ENCODE measurements around the gene SPDYE1. TPM values are rescaled to one million over a fixed set of nuclear protein-coding genes. Genes with fewer than 3 reads are reported as not detected.
"Not testable (repeated sequence)": the region's sequence is repeated elsewhere in the genome, so short reads cannot be mapped to it uniquely, and the experiment has no call there.

Gene SPDYE1
- total RNA-seq, 1 donor from 2014 or later = not detected

DNA sequence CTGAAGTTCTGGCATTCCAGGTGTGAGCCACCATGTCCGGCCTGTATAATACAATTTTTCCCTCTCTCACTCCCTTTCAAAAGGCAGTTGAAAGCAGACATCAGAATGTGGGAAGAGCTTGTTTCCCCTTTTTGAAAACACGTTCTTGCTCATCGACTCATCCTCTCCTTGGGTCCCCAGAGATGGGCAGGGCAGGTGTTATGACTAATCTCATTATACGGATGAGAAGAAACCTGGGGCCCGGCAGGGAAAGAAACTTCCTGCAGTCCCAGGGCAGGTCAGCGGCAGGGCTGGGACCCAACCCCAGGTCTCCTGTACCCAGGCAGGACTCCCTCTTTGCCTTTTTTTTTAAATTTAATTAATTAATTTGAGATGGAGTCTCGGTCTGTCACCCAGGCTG lies 4.8 kb upstream of the SPDYE1 start:
- not testable (repeated sequence) for H3K27me3 Mint-ChIP-seq (ENCODE audit: low read depth); H3K4me1 Mint-ChIP-seq

DNA sequence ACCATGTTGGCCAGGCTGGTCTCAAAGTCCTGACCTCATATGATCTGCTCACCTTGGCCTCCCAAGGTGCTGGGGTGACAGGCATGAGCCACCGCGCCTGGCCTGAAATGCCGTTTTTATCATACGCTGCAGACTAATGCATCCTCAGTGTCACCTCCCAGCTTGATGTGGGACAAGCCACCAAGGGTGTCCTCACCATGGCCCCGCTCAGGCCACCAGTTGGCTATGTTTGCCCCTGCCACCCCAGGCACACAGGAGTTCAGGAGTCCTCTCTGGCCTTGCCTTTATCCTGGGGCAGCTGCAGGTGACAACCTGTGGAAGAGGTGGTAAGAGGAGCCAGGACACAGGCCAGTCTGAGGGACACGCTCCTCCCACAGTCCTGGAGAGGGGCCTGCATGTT lies 3.0 kb upstream of the SPDYE1 start:
- H3K27me3 Mint-ChIP-seq (ENCODE audit: low read depth); H3K4me1 Mint-ChIP-seq; H3K9me3 Mint-ChIP-seq; DNase-seq (ENCODE audit: low spot score in 2 of 2, unreplicated experiment in 2 of 2); H3K4me3 Mint-ChIP-seq; H3K36me3 Mint-ChIP-seq; H3K27ac Mint-ChIP-seq: not testable (repeated sequence)

More for the DNA sequence above, 4.8 kb upstream of the SPDYE1 start:
- H3K36me3 Mint-ChIP-seq; DNase-seq (ENCODE audit: low spot score in 2 of 2, unreplicated experiment in 2 of 2); H3K27ac Mint-ChIP-seq; H3K4me3 Mint-ChIP-seq; H3K9me3 Mint-ChIP-seq: not testable (repeated sequence)

DNA sequence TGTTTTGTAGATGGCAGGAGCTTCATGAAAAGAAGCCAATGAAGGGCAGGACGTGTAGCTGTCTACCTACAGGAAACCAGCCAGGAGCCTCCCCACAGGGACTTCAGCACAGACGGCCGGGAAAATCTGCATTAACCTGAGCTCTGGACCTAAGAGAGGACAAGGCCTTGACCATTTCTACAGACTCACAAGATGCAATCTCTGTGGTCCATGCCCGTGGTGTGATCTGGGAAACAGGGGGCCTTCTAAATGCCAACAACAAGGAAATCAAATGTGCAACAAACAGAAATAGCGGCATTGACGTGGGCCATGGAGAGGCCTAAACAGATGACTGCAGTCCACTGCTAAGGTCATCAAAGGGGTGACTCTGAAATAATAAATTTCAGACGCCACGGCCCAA lies 14.4 kb downstream of the SPDYE1 start:
- not testable (repeated sequence) for H3K27ac Mint-ChIP-seq; DNase-seq (ENCODE audit: low spot score in 2 of 2, unreplicated experiment in 2 of 2); H3K4me1 Mint-ChIP-seq; H3K4me3 Mint-ChIP-seq; H3K36me3 Mint-ChIP-seq; H3K27me3 Mint-ChIP-seq (ENCODE audit: low read depth); H3K9me3 Mint-ChIP-seq

DNA sequence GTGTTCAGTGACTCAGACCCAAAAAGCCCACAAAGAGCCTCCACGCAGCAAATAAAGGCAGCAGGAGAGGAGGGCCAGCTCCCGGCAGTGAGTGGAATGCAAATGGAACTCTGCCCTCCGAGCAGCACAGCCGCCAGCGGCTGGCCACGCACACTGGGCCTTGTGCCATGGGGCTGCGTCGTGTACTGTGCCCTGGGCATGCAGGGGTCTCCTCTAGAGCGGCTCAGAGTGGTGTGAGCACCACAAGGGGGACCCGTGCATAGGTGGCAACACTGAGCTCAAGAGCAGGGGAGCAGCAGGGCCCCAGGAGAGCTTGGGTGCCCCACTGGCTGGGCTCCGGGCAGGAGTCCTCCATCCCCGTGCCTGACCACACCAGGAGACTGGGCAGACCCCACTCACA lies 17.4 kb downstream of the SPDYE1 start:
- not testable (repeated sequence) for H3K9me3 Mint-ChIP-seq; H3K4me1 Mint-ChIP-seq; H3K36me3 Mint-ChIP-seq; DNase-seq (ENCODE audit: low spot score in 2 of 2, unreplicated experiment in 2 of 2); H3K27me3 Mint-ChIP-seq (ENCODE audit: low read depth); H3K27ac Mint-ChIP-seq; H3K4me3 Mint-ChIP-seq

DNA sequence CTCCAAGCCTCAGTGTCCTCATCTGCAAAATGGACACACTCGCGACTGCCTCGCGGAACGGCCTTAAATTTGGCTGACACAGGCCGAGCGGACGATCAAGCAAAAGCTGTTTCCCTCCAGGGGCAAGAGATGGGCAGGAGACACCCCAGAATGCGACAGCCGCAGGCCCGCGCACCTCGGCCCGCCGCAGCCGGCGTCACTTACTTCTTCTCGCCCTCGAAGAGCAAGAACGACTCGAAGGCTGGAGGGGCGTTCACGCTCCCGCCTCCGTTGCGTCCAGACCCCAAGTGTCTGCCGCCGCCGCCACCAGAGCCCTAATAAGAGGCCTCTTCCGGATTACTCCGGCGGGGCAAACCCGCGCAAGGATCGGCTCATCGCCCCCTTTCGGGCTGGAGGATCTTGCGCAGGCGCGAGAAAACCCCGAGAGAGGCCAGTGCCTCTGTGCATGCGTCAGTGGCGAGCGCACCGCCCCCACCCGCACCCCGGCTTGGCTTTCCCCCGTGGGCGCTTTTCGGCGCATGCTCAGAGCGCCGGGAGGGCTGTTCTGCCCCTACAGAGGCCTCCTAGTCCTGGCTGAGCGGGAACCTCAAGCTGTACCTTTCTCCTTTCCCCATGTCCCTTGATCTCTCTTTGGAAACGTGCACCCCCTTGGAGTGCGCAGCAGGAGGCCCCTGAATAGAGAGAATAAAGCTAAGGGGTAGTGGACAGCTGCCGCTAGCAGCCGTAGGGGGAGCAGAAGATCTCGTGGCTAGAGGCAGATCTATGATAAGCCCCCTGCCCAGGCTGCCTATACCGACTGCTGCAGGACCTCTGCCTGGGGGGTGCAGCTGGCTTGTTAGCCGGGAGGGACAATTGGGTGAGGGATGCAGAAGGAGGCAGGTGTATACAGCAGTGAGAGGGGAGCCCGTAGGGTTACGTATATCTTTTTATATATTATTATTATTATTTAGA lies 21.4 kb downstream of the SPDYE1 start:
- TF ChIP-seq, protein P1, sequence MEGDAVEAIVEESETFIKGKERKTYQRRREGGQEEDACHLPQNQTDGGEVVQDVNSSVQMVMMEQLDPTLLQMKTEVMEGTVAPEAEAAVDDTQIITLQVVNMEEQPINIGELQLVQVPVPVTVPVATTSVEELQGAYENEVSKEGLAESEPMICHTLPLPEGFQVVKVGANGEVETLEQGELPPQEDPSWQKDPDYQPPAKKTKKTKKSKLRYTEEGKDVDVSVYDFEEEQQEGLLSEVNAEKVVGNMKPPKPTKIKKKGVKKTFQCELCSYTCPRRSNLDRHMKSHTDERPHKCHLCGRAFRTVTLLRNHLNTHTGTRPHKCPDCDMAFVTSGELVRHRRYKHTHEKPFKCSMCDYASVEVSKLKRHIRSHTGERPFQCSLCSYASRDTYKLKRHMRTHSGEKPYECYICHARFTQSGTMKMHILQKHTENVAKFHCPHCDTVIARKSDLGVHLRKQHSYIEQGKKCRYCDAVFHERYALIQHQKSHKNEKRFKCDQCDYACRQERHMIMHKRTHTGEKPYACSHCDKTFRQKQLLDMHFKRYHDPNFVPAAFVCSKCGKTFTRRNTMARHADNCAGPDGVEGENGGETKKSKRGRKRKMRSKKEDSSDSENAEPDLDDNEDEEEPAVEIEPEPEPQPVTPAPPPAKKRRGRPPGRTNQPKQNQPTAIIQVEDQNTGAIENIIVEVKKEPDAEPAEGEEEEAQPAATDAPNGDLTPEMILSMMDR (IDR thresholded peaks at IDR 0.05; ENCODE audit: unreplicated experiment) = peak; percentile 46
- not testable (repeated sequence) for H3K9me3 Mint-ChIP-seq; H3K36me3 Mint-ChIP-seq; H3K27me3 Mint-ChIP-seq (ENCODE audit: low read depth); H3K4me1 Mint-ChIP-seq
- peak; percentile 96 to 98 for DNase-seq (ENCODE audit: low spot score in 2 of 2, unreplicated experiment in 2 of 2)
- peak overlapping the region; percentile 88 for H3K4me3 Mint-ChIP-seq
- peak overlapping the region; percentile 91 for H3K27ac Mint-ChIP-seq

DNA sequence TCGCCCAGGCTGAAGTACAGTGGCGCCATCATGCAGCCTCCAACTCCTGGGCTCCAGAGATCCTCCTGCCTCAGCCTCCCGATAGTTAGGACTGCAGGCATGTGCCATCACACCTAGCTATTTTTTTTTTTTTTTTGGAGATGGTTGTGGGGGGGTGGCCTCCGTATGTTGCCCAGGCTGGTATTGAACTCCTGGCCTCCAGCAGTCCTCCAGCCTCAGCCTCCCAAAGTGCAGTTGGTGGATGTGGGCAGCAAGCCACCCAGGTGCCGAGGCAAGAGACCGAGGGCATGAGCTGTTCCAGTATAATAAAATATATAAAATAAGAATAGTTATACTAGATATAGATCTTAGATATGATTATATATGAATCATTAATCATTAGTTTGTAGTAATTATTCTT lies 22.1 kb downstream of the SPDYE1 start:
- H3K4me1 Mint-ChIP-seq; DNase-seq (ENCODE audit: low spot score in 2 of 2, unreplicated experiment in 2 of 2); H3K9me3 Mint-ChIP-seq; H3K4me3 Mint-ChIP-seq; H3K27ac Mint-ChIP-seq; H3K36me3 Mint-ChIP-seq; H3K27me3 Mint-ChIP-seq (ENCODE audit: low read depth): not testable (repeated sequence)

DNA sequence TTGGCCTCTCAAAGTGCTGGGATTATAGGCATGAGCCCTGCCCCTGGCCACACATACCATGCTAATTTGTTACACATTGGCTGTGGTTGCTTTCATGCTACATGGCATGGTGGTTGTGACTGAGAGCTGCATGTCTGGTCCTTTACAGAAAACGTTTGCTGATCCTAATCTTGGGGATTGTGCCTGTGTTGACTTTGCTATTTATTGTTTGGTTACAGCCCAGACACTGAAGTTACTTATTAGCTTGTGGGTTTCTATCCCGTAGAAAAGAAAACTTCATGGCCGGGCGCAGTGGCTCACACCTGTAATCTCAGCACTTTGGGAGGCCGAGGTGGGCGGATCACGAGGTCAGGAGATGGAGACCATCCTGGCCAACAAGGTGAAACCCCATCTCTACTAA lies 24.4 kb downstream of the SPDYE1 start:
- not testable (repeated sequence) for DNase-seq (ENCODE audit: low spot score in 2 of 2, unreplicated experiment in 2 of 2); H3K36me3 Mint-ChIP-seq; H3K4me1 Mint-ChIP-seq; H3K27me3 Mint-ChIP-seq (ENCODE audit: low read depth); H3K9me3 Mint-ChIP-seq; H3K27ac Mint-ChIP-seq; H3K4me3 Mint-ChIP-seq

DNA sequence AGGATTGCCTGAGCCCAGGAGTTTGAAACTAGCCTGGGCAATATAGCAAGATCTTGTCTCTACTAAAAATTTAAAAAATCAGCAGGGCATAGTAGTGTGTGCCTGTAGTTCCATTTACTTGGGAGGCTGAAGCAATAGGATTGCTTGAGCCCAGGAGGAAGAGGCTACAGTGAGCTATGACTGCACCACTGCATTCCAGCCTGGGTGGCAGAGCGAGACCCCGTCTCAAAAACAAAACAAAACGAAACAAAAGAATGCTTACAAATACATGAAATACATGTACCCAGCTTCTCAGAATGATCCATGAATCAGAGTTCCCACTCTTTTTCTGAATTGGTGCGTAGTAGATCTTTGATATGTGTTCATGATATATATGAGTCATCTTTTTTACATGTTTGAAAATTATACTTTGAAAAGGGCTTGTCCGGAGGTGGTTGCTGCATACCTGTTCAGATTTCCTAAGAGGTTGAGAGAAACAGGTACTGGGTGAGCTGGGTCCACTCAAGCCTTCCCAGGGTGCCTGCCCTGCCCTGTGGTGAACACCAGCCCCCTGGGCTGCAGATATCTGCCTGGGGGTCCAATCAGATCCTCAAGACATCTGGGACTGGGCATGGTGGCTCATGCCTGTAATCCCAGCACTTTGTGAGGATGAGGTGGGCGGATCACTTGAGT lies 25.2 kb downstream of the SPDYE1 start:
- H3K4me3 Mint-ChIP-seq; DNase-seq (ENCODE audit: low spot score in 2 of 2, unreplicated experiment in 2 of 2); H3K9me3 Mint-ChIP-seq; H3K36me3 Mint-ChIP-seq; H3K27ac Mint-ChIP-seq; H3K4me1 Mint-ChIP-seq; H3K27me3 Mint-ChIP-seq (ENCODE audit: low read depth): not testable (repeated sequence)

DNA sequence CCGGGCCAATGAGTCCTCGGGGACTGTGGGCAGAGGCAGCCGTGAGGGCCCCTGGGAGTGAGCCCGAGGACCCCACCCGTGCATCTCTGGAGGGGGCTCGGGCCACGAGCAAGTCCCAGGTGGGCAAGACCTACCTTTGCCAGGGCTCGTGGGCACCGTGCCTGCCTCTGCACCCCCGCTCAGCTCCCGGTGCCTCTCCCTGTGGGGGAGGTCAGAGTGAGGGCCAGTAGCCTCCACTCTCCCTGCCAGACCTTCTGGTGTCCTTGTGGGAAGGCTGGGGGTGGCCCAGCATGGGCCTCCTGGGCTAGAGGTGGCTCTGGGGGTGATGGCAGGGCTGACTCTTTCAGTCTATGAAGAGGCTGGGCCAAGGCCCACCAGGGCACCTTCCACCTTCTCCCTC lies 31.7 kb downstream of the SPDYE1 start:
- not testable (repeated sequence) for H3K36me3 Mint-ChIP-seq; H3K9me3 Mint-ChIP-seq; H3K27me3 Mint-ChIP-seq (ENCODE audit: low read depth); DNase-seq (ENCODE audit: low spot score in 2 of 2, unreplicated experiment in 2 of 2); H3K27ac Mint-ChIP-seq; H3K4me1 Mint-ChIP-seq; H3K4me3 Mint-ChIP-seq

DNA sequence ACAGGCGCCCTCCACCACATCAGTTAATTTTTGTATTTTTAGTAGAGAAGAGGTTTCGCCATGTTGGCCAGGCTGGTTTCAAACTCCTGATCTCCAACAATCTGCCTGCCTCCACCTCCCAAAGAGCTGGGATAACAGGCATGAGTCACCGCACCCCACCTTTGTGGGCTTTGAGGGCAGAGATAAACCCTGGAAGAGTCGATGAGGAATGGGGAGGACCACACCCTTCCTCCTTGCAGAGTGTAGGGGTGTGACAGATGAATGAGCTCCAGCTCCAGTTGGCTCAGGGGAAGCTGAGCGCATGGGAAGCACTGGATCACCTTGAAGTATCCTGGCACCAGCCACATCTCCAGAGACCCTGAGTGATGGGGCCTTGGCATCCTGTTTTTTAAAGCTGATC lies 32.3 kb downstream of the SPDYE1 start:
- H3K9me3 Mint-ChIP-seq; H3K4me3 Mint-ChIP-seq; H3K27ac Mint-ChIP-seq; DNase-seq (ENCODE audit: low spot score in 2 of 2, unreplicated experiment in 2 of 2); H3K27me3 Mint-ChIP-seq (ENCODE audit: low read depth); H3K4me1 Mint-ChIP-seq; H3K36me3 Mint-ChIP-seq: not testable (repeated sequence)

DNA sequence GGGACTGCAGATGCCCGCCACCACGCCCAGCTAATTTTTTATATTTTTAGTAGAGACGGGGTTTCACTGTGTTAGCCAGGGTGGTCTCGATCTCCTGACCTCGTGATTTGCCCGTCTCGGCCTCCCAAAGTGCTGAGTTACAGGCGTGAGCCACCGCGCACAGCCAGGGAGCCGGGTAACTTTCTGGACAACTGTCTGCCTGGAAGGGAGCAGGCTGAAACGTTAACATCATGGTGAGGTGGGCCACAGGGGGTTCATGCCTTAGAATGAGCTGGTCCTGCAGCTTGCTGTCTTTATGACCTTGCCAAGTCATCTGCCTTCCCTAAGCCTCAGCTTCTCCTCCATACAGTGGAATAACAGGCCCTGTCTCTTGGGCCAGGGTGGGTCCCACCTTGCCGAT lies 33.6 kb downstream of the SPDYE1 start:
- H3K27ac Mint-ChIP-seq = not testable (repeated sequence)

DNA sequence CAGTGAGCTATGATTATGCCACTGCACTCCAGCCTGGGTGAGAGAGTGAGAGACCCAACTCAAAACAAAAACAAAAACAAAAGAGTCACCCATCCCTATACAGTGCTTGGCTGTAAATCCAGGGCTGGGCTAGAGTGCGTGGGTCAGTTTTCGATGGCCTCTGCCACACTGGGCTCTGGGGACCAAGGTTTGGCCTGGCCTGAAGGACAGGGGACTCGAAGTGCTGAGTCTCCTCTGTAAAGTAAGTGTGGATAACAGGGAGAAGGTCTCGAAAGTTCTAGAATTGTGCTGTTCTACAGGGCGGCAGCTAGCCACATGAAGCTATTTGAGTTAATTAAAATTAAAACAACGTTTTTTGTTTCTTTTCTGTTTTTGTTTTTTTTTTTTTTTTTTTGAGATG lies 34.3 kb downstream of the SPDYE1 start:
- H3K27me3 Mint-ChIP-seq (ENCODE audit: low read depth); H3K9me3 Mint-ChIP-seq: not testable (repeated sequence)

More for the DNA sequence above, 33.6 kb downstream of the SPDYE1 start:
- not testable (repeated sequence) for DNase-seq (ENCODE audit: low spot score in 2 of 2, unreplicated experiment in 2 of 2); H3K4me3 Mint-ChIP-seq; H3K27me3 Mint-ChIP-seq (ENCODE audit: low read depth); H3K9me3 Mint-ChIP-seq; H3K4me1 Mint-ChIP-seq; H3K36me3 Mint-ChIP-seq

More for the DNA sequence above, 34.3 kb downstream of the SPDYE1 start:
- not testable (repeated sequence) for H3K36me3 Mint-ChIP-seq; H3K4me3 Mint-ChIP-seq; H3K4me1 Mint-ChIP-seq; H3K27ac Mint-ChIP-seq; DNase-seq (ENCODE audit: low spot score in 2 of 2, unreplicated experiment in 2 of 2)

All from mesothelial cell of epicardium (in vitro differentiated cells).